Measurements from ENCODE around the gene SYTL5.
"Not testable (repeated sequence)": the region's sequence is repeated elsewhere in the genome, so short reads cannot be mapped to it uniquely, and the experiment has no call there.

The SYTL5 gene

GRCh38 chrX:38006291-38006690 lies at the start of gene SYTL5:
Gene SYTL5, plus strand, starts transcription at chrX:38006553. Its CDS starts 27,337 bp downstream, at chrX:38033890.
- no peak for DNase-seq

- DNase-seq, result no peak
Measured at GRCh38 chrX:37958525-37959211, 47.7 kb upstream of the SYTL5 start.

- DNase-seq, result no peak
Measured at GRCh38 chrX:37959212-37960021, 46.9 kb upstream of the SYTL5 start.

- DNase-seq, result no peak
Measured at GRCh38 chrX:37961118-37961517, 45.2 kb upstream of the SYTL5 start.

GRCh38 chrX:37967714-37968113 lies 38.6 kb upstream of the SYTL5 start:
- no peak for DNase-seq

GRCh38 chrX:37975421-37975820 lies 30.9 kb upstream of the SYTL5 start:
- DNase-seq, result no peak

GRCh38 chrX:37976153-37976552 lies 30.2 kb upstream of the SYTL5 start:
- no peak for DNase-seq

GRCh38 chrX:37984880-37985279 lies 21.5 kb upstream of the SYTL5 start:
- no peak for DNase-seq

- no peak for DNase-seq
Measured at GRCh38 chrX:37986893-37987292, 19.5 kb upstream of the SYTL5 start.

- DNase-seq, result no peak
Measured at GRCh38 chrX:37989304-37989703, 17.0 kb upstream of the SYTL5 start.

GRCh38 chrX:37991303-37991702 lies 15.1 kb upstream of the SYTL5 start:
- DNase-seq, result not testable (repeated sequence)

- DNase-seq, result no peak
Measured at GRCh38 chrX:37993176-37993575, 13.2 kb upstream of the SYTL5 start.

- DNase-seq, result peak in 2 of 6 experiments; percentile 0 to 2
Measured at GRCh38 chrX:37993837-37994619, 12.3 kb upstream of the SYTL5 start.

- DNase-seq, result no peak
Measured at GRCh38 chrX:37995428-37995827, 10.9 kb upstream of the SYTL5 start.

GRCh38 chrX:37997096-37997495 lies 9.3 kb upstream of the SYTL5 start:
- no peak for DNase-seq

GRCh38 chrX:37998586-37999262 lies 7.6 kb upstream of the SYTL5 start:
- DNase-seq, result no peak

- no peak for DNase-seq
Measured at GRCh38 chrX:38000706-38001105, 5.6 kb upstream of the SYTL5 start.

GRCh38 chrX:38004046-38004445 lies 2.3 kb upstream of the SYTL5 start:
- DNase-seq, result no peak

- DNase-seq, result no peak
Measured at GRCh38 chrX:38006778-38007177, 425 bp downstream of the SYTL5 start.

- DNase-seq, result no peak
Measured at GRCh38 chrX:38008658-38009057, 2.3 kb downstream of the SYTL5 start.

- no peak for DNase-seq
Measured at GRCh38 chrX:38009641-38010040, 3.3 kb downstream of the SYTL5 start.

- no peak for DNase-seq
Measured at GRCh38 chrX:38018766-38019425, 12.5 kb downstream of the SYTL5 start.

Data from stimulated activated naive CD4-positive, alpha-beta T cell (primary cell).